NCI-H524 (cell line): ENCODE measurements around the gene ZBTB22.
A peak's percentile ranks its signal among the peaks of the same experiment; 100 is the strongest.

ENCODE experiments used
- DNase-seq, 2 experiments: peaks; one replicate each; lab custom pipeline; 2025; lab: John Stamatoyannopoulos, UW

ZBTB22 gene

GRCh38 chr6:33330736-33331135 lies 13.2 kb upstream of the ZBTB22 start:
- no peak for DNase-seq

- DNase-seq, result peak in 1 of 2 experiments; percentile 9
Observed at GRCh38 chr6:33329058-33329457, 11.5 kb upstream of the ZBTB22 start.

GRCh38 chr6:33324125-33324524 lies 6.6 kb upstream of the ZBTB22 start:
- DNase-seq, result peak in 1 of 2 experiments; percentile 33

- peak in 1 of 2 experiments; percentile 70 for DNase-seq
Observed at GRCh38 chr6:33323623-33323948, 6.0 kb upstream of the ZBTB22 start.

- no peak for DNase-seq
Observed at GRCh38 chr6:33321227-33321626, 3.7 kb upstream of the ZBTB22 start.

- DNase-seq, result no peak
Observed at GRCh38 chr6:33320315-33321181, 3.0 kb upstream of the ZBTB22 start.

- DNase-seq, result no peak
Observed at GRCh38 chr6:33319939-33320314, 2.4 kb upstream of the ZBTB22 start.

GRCh38 chr6:33318426-33319073 lies 1.0 kb upstream of the ZBTB22 start:
- no peak for DNase-seq

GRCh38 chr6:33317419-33317668 lies 200 bp downstream of the ZBTB22 start:
- DNase-seq, result no peak

- DNase-seq, result no peak
Observed at GRCh38 chr6:33316603-33317418, 733 bp downstream of the ZBTB22 start.

- DNase-seq, result no peak
Observed at GRCh38 chr6:33315793-33316602, 1.5 kb downstream of the ZBTB22 start.

GRCh38 chr6:33314943-33315792 lies 2.4 kb downstream of the ZBTB22 start:
- DNase-seq, result no peak

GRCh38 chr6:33314515-33314942 lies 3.0 kb downstream of the ZBTB22 start:
- DNase-seq, result no peak

- peak in 1 of 2 experiments; percentile 18 for DNase-seq
Observed at GRCh38 chr6:33313709-33314514, 3.6 kb downstream of the ZBTB22 start, which contains the start of gene TAPBP. Gene TAPBP (minus strand): TSS chr6:33314078. CDS start chr6:33314041, 37 bp downstream.

- peak in 1 of 2 experiments; percentile 40 for DNase-seq
Observed at GRCh38 chr6:33313105-33313708, 4.3 kb downstream of the ZBTB22 start.

- peak; percentile 30 to 64 for DNase-seq
Observed at GRCh38 chr6:33312361-33313104, 5.0 kb downstream of the ZBTB22 start.

GRCh38 chr6:33306356-33306755 lies 11.2 kb downstream of the ZBTB22 start:
- no peak for DNase-seq

GRCh38 chr6:33305052-33305451 lies 12.5 kb downstream of the ZBTB22 start:
- peak; percentile 69 to 79 for DNase-seq

- DNase-seq, result no peak
Observed at GRCh38 chr6:33304216-33304615, 13.3 kb downstream of the ZBTB22 start.
